GM19463 (cell line): ENCODE data around the gene GDPD5.

Experiments
- ATAC-seq: cut with Tn5 transposase; IDR thresholded peaks from one replicate; pipeline ENCODE4 v1.9.1; 2021; ENCODE audit warnings: mild to moderate bottlenecking, moderate library complexity; ENCODE audit not compliant: unreplicated experiment

GDPD5 gene

DNA sequence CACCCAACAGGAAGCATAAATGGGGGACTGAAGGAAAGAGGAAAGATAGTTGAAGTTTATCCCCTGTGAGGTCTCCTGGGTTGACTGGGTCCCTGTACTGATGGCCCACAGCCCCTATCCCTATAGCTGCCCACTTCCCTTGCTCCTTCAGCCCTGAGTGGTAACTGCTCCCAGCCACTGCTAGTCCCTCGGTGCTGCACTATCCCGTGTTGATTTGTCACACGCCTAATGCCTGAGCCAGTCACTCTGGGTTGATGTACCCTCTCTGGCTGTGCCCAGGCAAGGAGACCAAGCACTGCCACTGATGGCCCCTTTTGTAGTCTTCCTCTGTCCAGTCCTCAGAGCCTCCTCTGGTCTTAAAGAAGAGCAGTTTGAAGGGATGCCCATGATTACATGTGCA, 9.6 kb downstream of the GDPD5 start:
- ATAC-seq, result no peak

DNA sequence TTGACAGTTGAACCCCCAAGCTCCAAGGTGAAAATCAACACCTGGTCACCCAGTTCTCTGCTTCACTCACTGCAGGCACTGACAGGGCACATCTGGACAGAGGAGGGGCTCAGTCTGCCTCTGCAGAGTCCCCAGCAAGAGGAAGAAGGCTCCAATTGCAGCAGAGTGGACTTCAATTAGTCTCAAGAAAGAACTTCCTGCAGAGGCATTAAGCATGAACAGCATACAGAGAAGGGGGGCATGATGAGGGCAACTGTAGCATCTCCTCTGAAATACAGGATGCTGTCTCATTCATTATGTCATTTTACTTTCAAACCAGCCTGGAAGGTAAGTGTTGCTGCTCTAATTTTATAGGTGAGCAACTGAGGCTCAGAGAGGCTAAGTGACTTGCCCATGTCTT, 11.1 kb downstream of the GDPD5 start:
- ATAC-seq, result no peak

- ATAC-seq, result no peak
Observed at GRCh38 chr11:75513250-75513649, 12.5 kb downstream of the GDPD5 start.

DNA sequence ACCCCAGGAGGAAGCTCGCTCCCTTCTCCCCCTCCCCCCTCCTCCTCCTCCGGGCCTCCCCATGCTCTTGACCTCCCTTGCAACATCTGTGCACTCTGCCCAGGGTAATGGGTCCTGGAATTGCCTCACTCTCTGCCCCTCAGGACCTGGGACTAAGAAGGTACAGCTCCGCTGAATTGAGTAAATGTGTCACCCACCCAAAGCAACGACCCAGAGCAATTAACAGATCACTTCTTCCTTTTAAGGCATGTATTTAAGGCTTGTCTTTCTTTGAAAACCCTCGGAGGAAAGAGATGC, 15.1 kb downstream of the GDPD5 start:
- ATAC-seq, result no peak

DNA sequence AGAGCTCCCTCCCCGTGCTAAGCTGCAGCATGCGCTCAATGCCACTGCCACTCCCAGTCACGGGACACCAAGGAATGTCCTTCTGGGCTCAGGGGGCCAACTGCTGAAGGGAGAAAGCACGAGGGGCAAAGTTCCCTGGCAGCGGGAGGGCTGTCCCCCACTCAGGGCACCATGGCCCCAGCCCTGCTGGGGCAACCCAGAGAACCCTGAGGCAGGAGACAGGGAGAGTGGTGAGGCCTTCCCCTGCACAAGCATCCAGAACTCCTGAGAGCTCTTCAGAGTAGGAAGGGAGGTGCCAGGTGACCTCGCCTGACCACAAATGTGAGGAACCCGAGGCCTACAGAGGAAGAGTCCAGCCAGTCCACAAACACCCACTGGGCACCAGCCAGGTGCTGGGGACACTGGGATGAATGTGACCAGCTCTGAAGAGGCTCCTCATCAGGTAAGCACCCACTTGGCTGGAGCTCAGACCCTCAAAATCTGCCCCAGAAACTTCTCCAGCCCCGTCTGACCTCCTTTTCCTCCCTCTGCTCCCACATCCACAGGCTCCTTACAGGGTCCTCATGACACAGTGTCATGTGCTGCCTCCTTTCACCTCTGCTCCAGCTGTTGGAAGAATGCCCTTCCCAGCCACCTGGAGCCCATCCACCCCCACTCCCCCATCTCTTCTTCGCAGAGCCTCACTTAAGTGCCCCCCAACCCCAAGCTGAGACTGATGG, 15.6 kb downstream of the GDPD5 start:
- ATAC-seq, result no peak

DNA sequence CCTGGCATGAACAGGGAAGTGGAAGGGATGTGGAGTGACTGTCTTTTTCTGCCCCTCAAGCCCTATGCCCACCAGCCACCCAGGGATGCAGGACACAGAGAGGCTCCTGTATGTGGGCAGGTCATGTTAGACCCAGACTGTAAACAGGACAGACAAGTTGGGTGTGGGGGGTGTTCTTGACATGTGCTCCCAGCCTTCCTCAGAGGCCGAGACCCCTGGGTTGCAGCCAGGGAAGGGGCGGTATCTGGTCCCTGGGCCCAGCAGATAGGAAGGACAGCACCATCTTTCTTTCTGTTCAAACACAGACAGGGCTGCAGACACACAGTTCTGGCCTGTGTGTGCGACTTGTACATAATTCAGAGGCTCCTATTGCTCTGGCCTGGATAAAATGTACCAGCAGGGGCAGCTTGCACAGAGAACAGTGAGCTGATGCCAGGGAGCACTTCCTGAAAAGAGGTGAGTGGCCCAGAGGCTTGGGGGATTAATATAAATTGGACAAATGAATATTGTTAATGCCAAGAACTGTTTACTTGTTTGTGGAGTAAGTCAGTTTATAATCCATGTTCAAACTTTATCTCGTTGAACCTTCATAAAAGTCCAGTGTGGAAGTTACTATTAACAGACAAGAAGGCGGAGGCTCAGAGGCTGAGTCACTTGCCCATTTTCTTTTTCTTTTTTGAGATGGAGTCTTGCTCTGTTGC, 16.6 kb downstream of the GDPD5 start:
- ATAC-seq, result no peak

DNA sequence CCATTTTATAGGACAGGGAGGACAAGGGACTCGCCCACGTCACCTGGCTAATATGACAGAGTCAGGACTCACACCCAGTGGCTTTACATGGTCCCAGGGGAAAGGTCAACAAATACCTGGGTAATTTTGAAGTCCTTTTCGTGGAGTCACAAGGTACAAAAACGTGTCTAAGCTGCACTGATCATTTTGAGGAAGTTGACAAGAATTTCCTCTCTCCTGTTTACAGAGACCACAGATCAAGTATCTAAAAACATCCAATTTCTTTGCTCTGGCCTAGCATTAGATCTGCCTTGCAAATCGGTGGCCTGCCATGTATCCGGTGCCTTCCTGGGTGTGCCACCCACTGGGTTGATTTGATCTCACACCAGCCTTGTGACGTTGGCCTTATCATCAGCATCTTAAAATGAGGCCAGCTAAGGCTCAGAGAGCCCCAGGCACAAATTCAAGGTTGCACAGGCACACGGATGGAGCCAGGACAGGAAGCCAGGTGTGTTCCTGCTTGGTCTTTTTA, 17.6 kb downstream of the GDPD5 start:
- no peak for ATAC-seq

- no peak for ATAC-seq
Observed at GRCh38 chr11:75507571-75507970, 18.2 kb downstream of the GDPD5 start.

GRCh38 chr11:75506827-75507226, 18.9 kb downstream of the GDPD5 start:
- no peak for ATAC-seq

DNA sequence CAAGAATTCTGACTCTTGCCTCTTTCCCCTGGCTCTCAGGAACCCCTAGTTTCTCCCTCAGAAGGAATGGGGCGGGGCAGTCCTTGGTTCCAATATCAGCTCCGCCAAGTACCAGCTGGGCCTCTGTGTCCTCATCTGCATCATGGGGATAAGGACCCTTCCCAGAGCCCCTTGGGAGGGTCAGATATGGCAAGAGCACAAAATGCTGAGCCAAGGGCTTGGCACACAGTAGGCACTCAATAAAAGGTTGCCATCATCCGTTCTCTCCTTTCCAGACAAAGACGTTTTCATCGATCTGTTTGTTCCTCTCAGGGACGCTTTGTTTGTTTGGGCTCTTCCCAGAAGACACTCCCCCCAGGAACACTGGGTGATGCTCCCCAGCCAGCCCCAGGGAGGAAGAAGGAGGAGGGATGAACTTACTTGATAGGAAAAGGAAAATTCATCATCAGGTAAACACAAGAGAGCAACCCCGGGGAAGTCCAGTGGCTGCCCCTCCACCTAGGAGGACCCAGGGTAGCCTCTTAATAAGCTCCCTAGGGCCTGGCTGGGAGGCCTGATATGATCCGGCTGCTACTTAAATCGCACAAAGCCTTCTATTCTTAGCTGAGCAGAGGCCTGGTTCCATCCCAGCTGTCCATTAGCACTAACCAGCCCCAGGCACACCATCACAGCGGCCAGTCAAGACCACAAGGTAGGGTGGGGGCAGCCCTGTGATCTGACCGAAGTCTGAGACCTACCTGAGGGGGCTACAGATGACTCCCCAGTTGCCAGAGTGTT, 19.6 kb downstream of the GDPD5 start:
- no peak for ATAC-seq

- no peak for ATAC-seq
Observed at GRCh38 chr11:75504501-75504900, 21.2 kb downstream of the GDPD5 start.

GRCh38 chr11:75503531-75504099, 22.1 kb downstream of the GDPD5 start:
- ATAC-seq, result no peak

DNA sequence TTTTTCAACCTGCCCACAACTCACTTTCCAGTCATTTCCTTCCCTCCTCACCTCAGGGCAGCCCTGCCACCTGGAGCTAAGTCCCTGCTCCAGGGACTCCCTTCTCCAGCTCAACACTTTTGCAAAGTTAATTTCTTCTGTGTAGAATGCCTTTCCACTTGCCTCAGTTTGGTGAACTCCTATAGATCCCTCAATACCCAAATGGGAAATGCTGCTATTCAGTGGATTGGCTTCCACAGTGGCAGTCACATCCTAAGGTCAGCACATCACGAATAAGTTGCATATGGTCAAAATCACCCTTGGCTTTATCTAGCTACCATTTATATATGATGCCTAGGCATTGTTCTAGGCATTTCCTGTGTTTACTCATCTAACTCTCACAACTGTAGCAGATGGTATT, 23.6 kb downstream of the GDPD5 start:
- ATAC-seq, result no peak

GRCh38 chr11:75500742-75501141, 25.0 kb downstream of the GDPD5 start:
- ATAC-seq, result no peak

- no peak for ATAC-seq
Observed at GRCh38 chr11:75499423-75500190, 26.1 kb downstream of the GDPD5 start.

DNA sequence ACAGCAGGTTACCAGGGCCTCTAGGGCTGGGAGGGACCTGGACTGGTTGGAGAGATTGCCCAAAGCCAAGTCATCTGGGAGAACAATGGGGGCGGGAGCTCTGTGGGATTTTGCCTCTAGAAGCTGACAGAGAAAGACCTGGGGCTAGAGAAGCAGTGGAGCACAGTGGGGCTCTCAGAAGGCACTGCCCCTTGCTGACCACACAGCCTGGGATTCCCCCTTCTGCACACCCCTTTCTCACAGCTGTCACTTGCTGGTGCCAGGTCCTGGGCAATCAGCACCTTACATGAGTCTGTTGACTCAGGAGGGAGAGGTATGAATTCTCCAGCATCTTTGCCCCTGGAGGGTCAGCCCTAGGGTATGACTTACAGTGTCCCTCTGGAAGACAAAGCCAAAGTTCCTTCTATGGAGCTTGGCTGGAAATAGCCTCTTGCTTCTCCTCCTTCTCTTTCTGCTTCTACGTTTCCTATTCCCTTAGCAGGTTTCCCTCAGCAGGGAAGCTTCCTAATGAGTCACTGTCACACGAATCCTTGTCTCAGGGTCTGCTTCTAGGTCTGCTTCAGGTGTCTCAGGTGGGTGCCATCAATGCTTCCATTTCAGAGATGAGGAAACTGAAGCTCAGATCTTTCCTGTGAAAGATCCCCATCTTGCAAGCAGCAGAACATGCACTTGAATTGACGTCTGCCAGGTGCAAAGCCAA, 27.0 kb downstream of the GDPD5 start:
- no peak for ATAC-seq

DNA sequence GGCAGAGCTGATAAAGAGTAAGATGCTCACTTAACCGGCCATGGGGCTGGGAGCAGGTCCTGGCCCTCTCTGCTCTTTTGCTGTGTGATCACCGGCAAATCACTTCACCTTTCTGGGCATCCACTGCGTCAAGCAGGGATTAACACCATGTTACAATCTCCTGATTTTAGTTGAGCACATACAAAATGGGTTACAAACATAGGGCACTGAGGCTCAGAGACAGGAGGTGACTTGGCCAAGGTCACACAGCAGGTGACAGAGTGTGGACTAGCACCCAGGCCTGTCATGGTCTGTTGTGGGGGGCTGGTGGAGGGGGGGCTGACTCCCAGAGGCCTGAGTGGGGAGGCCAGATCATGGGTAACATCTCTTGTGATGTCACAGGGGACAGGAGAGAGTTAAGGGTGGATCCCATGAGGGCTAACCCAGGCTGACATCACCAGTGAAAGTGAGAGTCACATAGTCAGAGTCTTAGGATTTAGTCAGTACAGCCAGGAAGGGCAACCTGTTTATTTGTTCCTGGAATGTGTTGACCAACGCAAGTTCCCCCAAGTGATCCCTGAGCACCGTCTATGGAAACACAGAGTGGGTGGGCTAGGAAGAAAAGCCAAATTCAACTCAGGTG, 27.8 kb downstream of the GDPD5 start:
- ATAC-seq, result no peak

GRCh38 chr11:75496305-75496752, 29.4 kb downstream of the GDPD5 start:
- ATAC-seq, result no peak

GRCh38 chr11:75495749-75496304, 29.9 kb downstream of the GDPD5 start:
- no peak for ATAC-seq
